PC-9 (cell line): ENCODE data around the gene DND1. TPM values are rescaled to one million over a fixed set of nuclear protein-coding genes. Genes with fewer than 3 reads are reported as not detected.
"Not testable (repeated sequence)": the region's sequence is repeated elsewhere in the genome, so short reads cannot be mapped to it uniquely, and the experiment has no call there.

Experiments used
- BruUV-seq: library from RNA; stranded (reverse); fragments of 400-500 nt; replicated peaks from 2 replicates; lab custom pipeline; 2021; lab: Mats Ljungman, UMichigan
- CTCF ChIA-PET: fragments of 300-600 bp; sonication (Branson Sonifier 250); formaldehyde crosslinking; loops from one replicate; lab custom pipeline; 2022; ENCODE audit warnings: antibody characterized with exemption; lab: Charles Lee
- POLR2A ChIA-PET: fragments of 300-600 bp; sonication (Branson Sonifier 250); formaldehyde crosslinking; loops from one replicate; lab custom pipeline; 2022; ENCODE audit warnings: antibody characterized with exemption; ENCODE audit not compliant: unreplicated experiment; lab: Charles Lee
- DNase-seq, 2 experiments: peaks; one replicate each; pipeline versions ENCODE4 v3.0.0 to v3.0.0-alpha.2; 2015 to 2022; ENCODE audit warnings: mixed read lengths in 1 of 2
- H2AFZ ChIP-seq: fragments of 200-600 bp; sonication (generic); 2 replicates; pipeline ENCODE4 v1.8.1; 2017; ENCODE audit warnings: antibody characterized with exemption
- H3F3A ChIP-seq: fragments of 200-600 bp; sonication (generic); 2 replicates; pipeline ENCODE4 v1.8.1; 2017; ENCODE audit warnings: antibody characterized with exemption, mild to moderate bottlenecking, low read depth; ENCODE audit not compliant: insufficient read depth
- H3K27ac ChIP-seq: fragments of 200-600 bp; sonication (generic); 2 replicates; pipeline ENCODE4 v1.6.1; 2016; ENCODE audit warnings: mixed run types
- H3K27me3 ChIP-seq: fragments of 200-600 bp; sonication (generic); 2 replicates; pipeline ENCODE4 v1.6.1; 2016; ENCODE audit warnings: low read depth, mixed run types; ENCODE audit not compliant: insufficient read depth
- H3K36me3 ChIP-seq: fragments of 200-600 bp; sonication (generic); 2 replicates; pipeline ENCODE4 v1.6.1; 2016; ENCODE audit warnings: low read depth, mixed run types
- H3K4me1 ChIP-seq: fragments of 200-600 bp; sonication (generic); replicated peaks from 2 replicates; pipeline ENCODE4 v1.6.1; 2016; ENCODE audit warnings: mixed run types; ENCODE audit not compliant: insufficient read depth
- H3K4me2 ChIP-seq: fragments of 200-600 bp; sonication (generic); 2 replicates; pipeline ENCODE4 v1.6.1; 2017; ENCODE audit warnings: mixed run types
- H3K4me3 ChIP-seq: fragments of 200-600 bp; sonication (generic); 2 replicates; pipeline ENCODE4 v1.6.1; 2016; ENCODE audit warnings: mixed run types
- H3K79me2 ChIP-seq: fragments of 200-600 bp; sonication (generic); 2 replicates; pipeline ENCODE4 v1.6.1; 2017; ENCODE audit warnings: low read depth, mixed run types
- H3K9me2 ChIP-seq: fragments of 200-600 bp; sonication (generic); 2 replicates; pipeline ENCODE4 v1.8.1; 2017; ENCODE audit warnings: mild to moderate bottlenecking; ENCODE audit not compliant: insufficient read depth
- H3K9me3 ChIP-seq: fragments of 200-600 bp; sonication (generic); 2 replicates; pipeline ENCODE4 v1.8.1; 2016; ENCODE audit warnings: low read depth; ENCODE audit not compliant: insufficient read depth
- H4K20me1 ChIP-seq: fragments of 200-600 bp; sonication (generic); 2 replicates; pipeline ENCODE4 v1.8.1; 2017; ENCODE audit not compliant: insufficient read depth
- CTCF ChIP-seq: fragments of 200-600 bp; sonication (generic); conservative IDR thresholded peaks from 2 replicates; pipeline ENCODE4 v1.6.1; 2017; ENCODE audit warnings: mixed run types, antibody characterized with exemption, mild to moderate bottlenecking, moderate library complexity
- EZH2 ChIP-seq: fragments of 200-600 bp; sonication (generic); IDR thresholded peaks from 2 replicates; pipeline ENCODE4 v1.8.0; 2017; ENCODE audit warnings: antibody characterized with exemption, low read depth
- intact Hi-C: fragments of 100-400 bp; cut with micrococcal nuclease; formaldehyde crosslinking; loops from one replicate; pipeline ENCODE4 v1.10.0; 2022; ENCODE audit not compliant: unreplicated experiment
- total RNA-seq: library from RNA; stranded (reverse); gene quantifications from 2 replicates; pipeline ENCODE4 v1.2.3, GENCODE V29; 2021

DND1 gene
- total RNA-seq, 1 experiment from 2014 or later, result 1.2 TPM

- peaks cover 32% of the 10 kb centered on the region for H3K79me2 ChIP-seq
- H3K9me2 ChIP-seq, result no peaks in the 10 kb centered on the region
- no peaks in the 10 kb centered on the region for H3K27me3 ChIP-seq
- H4K20me1 ChIP-seq, result no peaks in the 10 kb centered on the region; the same call in 1 of the 2 replicates
- H3K9me3 ChIP-seq, result no peaks in the 10 kb centered on the region
- H3F3A ChIP-seq, result peaks cover 21% of the 10 kb centered on the region
- intact Hi-C loops, result loop anchor here (2.0 kb wide), 1 partner anchor 54 kb away; no protein-coding TSS in a partner anchor
- POLR2A ChIA-PET, result interaction anchor here (0.6 to 1.1 kb wide), 5 partner anchors 17 to 124 kb away, joined by 3 to 6 read pairs (median 5); partner anchors contain the start of gene IK
- peaks cover 21% of the 10 kb centered on the region; the same call in 1 of the 2 replicates for H3K36me3 ChIP-seq
- peak within 1 kb of the TSS; percentile 69 for H3K27ac ChIP-seq
- DNase-seq, result peak; percentile 91 to 95
- BruUV-seq, result TSS peak; percentile 83
- H3K4me2 ChIP-seq, result peak within 1 kb of the TSS; percentile 95
- TF ChIP-seq EZH2 (no peak), CTCF (no peak)
- H3K4me1 ChIP-seq, result peaks cover 13% of the 10 kb centered on the region
- CTCF ChIA-PET, result interaction anchor here (0.7 kb wide), 1 partner anchor 17 kb away, joined by 4 read pairs; the partner anchor contains the start of genes IK and NDUFA2
- peak within 1 kb of the TSS; percentile 87 for H3K4me3 ChIP-seq
- H2AFZ ChIP-seq, result peak within 1 kb of the TSS; percentile 92
These were observed 8.8 kb downstream of the DND1 start, which contains the start of gene WDR55 for GRCh38 chr5:140664359-140665119. Gene WDR55 (plus strand): TSS chr5:140664904. CDS start chr5:140664913, 9 bp downstream.

- Histone ChIP-seq H3K9me2 (no peaks in the 10 kb centered on the region), H3K27me3 (no peaks in the 10 kb centered on the region), H3K4me1 (peaks cover 13% of the 10 kb centered on the region), H2AFZ (peak overlapping the region; percentile 92), H4K20me1 (no peaks in the 10 kb centered on the region; the same call in 1 of the 2 replicates), H3F3A (peaks cover 21% of the 10 kb centered on the region), H3K79me2 (peaks cover 32% of the 10 kb centered on the region), H3K4me3 (peak overlapping the region; percentile 87), H3K4me2 (peak overlapping the region; percentile 95), H3K27ac (peak overlapping the region; percentile 69), H3K36me3 (peaks cover 24% of the 10 kb centered on the region; the same call in 1 of the 2 replicates), H3K9me3 (no peaks in the 10 kb centered on the region)
- no peak for DNase-seq
- TF ChIP-seq EZH2 (no peak), CTCF (no peak)
- intact Hi-C loops, result loop anchor here (2.0 kb wide), 1 partner anchor 55 kb away; no protein-coding TSS in a partner anchor
- CTCF ChIA-PET, result interaction anchor here (0.7 kb wide), 1 partner anchor 16 kb away, joined by 4 read pairs; the partner anchor contains the start of genes IK and NDUFA2
- POLR2A ChIA-PET, result interaction anchor here (0.6 to 1.1 kb wide), 5 partner anchors 16 to 124 kb away, joined by 3 to 34 read pairs (median 5); partner anchors contain the start of gene IK
- no TSS peak for BruUV-seq
These were observed 9.4 kb downstream of the DND1 start for GRCh38 chr5:140664030-140664358.

- Histone ChIP-seq H3F3A (peaks cover 21% of the 10 kb centered on the region), H3K36me3 (peaks cover 15% of the 10 kb centered on the region)
- H3K4me2 ChIP-seq, H3K4me3 ChIP-seq, POLR2A ChIA-PET, H3K4me1 ChIP-seq, H3K9me3 ChIP-seq, DNase-seq, H3K79me2 ChIP-seq, H4K20me1 ChIP-seq, CTCF ChIA-PET, BruUV-seq, H3K27me3 ChIP-seq, H2AFZ ChIP-seq, H3K27ac ChIP-seq, intact Hi-C loops, H3K9me2 ChIP-seq: not testable (repeated sequence)
These were observed 13.0 kb downstream of the DND1 start for GRCh38 chr5:140660371-140660770.
